Sigmoid colon (tissue), 4 donors: ENCODE results near the gene SECTM1.

Experiments used
- CTCF ChIP-seq, 4 experiments: fragments of 450-650 bp in 3 of 4; fragments of 200-600 bp in 1 of 4; IDR thresholded peaks; one replicate each; pipeline ENCODE4 v1.5.1; 2016 to 2019; ENCODE audit warnings: antibody characterized with exemption in 4 of 4, mild to moderate bottlenecking in 3 of 4, moderate library complexity in 2 of 4
- POLR2A ChIP-seq, 2 donors: fragments of 450-650 bp; IDR thresholded peaks; one replicate each; pipeline ENCODE4 v1.6.1; 2016; ENCODE audit warnings: antibody characterized with exemption in 2 of 2, mild to moderate bottlenecking in 2 of 2, moderate library complexity in 2 of 2
- POLR2AphosphoS5 ChIP-seq, 4 donors: sonication (generic); formaldehyde crosslinking; IDR thresholded peaks; one replicate each; pipeline ENCODE4 v1.6.1; 2017; ENCODE audit warnings: antibody characterized with exemption in 4 of 4

- TF ChIP-seq POLR2A (IDR thresholded peaks at IDR 0.05) (no peak), CTCF (IDR thresholded peaks at IDR 0.05) (no peak), POLR2AphosphoS5 (IDR thresholded peaks at IDR 0.05) (peak in 1 of 4 donors; percentile 8)
Measured at GRCh38 chr17:82285141-82285540, 48.4 kb downstream of the SECTM1 start.
